ENCODE data around the gene PRPF19. TPM values are rescaled to one million over a fixed set of nuclear protein-coding genes. Genes with fewer than 3 reads are reported as not detected.
A peak's percentile ranks its signal among the peaks of the same experiment; 100 is the strongest.

Gene PRPF19
- total RNA-seq, 2 donors from 2014 or later, result 42.0 to 52.2 TPM

- Histone ChIP-seq H3K4me3 (no peak overlapping the region), H3K27ac (no peak overlapping the region), H3K27me3 (replicated peaks; ENCODE audit: insufficient read depth) (no peaks in the 10 kb centered on the region), H3K9me3 (no peaks in the 10 kb centered on the region), H3K36me3 (peaks cover 20% of the 10 kb centered on the region), H3K4me1 (ENCODE audit: control insufficient read depth in 1 of 2, low read depth in 2 of 2) (peaks cover 9 to 20% of the 10 kb centered on the region in 2 donors)
- DNase-seq (ENCODE audit: low spot score) (no peak), ATAC-seq (ENCODE audit: insufficient number of reproducible peaks, low FRiP score, low read depth) (no peak)
- TF ChIP-seq, protein P1, sequence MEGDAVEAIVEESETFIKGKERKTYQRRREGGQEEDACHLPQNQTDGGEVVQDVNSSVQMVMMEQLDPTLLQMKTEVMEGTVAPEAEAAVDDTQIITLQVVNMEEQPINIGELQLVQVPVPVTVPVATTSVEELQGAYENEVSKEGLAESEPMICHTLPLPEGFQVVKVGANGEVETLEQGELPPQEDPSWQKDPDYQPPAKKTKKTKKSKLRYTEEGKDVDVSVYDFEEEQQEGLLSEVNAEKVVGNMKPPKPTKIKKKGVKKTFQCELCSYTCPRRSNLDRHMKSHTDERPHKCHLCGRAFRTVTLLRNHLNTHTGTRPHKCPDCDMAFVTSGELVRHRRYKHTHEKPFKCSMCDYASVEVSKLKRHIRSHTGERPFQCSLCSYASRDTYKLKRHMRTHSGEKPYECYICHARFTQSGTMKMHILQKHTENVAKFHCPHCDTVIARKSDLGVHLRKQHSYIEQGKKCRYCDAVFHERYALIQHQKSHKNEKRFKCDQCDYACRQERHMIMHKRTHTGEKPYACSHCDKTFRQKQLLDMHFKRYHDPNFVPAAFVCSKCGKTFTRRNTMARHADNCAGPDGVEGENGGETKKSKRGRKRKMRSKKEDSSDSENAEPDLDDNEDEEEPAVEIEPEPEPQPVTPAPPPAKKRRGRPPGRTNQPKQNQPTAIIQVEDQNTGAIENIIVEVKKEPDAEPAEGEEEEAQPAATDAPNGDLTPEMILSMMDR (IDR thresholded peaks at IDR 0.05), result no peak
These were observed 19.5 kb upstream of the PRPF19 start for GRCh38 chr11:60925868-60926267.

- Histone ChIP-seq H3K9me3 (no peaks in the 10 kb centered on the region), H3K4me1 (ENCODE audit: control insufficient read depth in 1 of 2, low read depth in 2 of 2) (peaks cover 9 to 20% of the 10 kb centered on the region in 2 donors), H3K27ac (no peak overlapping the region), H3K4me3 (peak overlapping the region; percentile 80), H3K27me3 (replicated peaks; ENCODE audit: insufficient read depth) (no peaks in the 10 kb centered on the region), H3K36me3 (peaks cover 27% of the 10 kb centered on the region)
- ATAC-seq (ENCODE audit: insufficient number of reproducible peaks, low FRiP score, low read depth), result no peak
- TF ChIP-seq, protein P1 (IDR thresholded peaks at IDR 0.05), result no peak
- no peak for DNase-seq (ENCODE audit: low spot score)
These were observed 18.8 kb upstream of the PRPF19 start for GRCh38 chr11:60924906-60925853.

- H3K36me3 ChIP-seq, result peaks cover 30% of the 10 kb centered on the region
- no peak within 1 kb of the TSS for H3K27ac ChIP-seq
- DNase-seq (ENCODE audit: low spot score) (no peak), ATAC-seq (ENCODE audit: insufficient number of reproducible peaks, low FRiP score, low read depth) (no peak)
- peak within 1 kb of the TSS; percentile 80 for H3K4me3 ChIP-seq
- no peaks in the 10 kb centered on the region for H3K9me3 ChIP-seq
- TF ChIP-seq, protein P1 (IDR thresholded peaks at IDR 0.05), result no peak
- peaks cover 9 to 20% of the 10 kb centered on the region in 2 donors for H3K4me1 ChIP-seq (ENCODE audit: control insufficient read depth in 1 of 2, low read depth in 2 of 2)
- no peaks in the 10 kb centered on the region for H3K27me3 ChIP-seq (replicated peaks; ENCODE audit: insufficient read depth)
These were observed 17.9 kb upstream of the PRPF19 start, which contains the start of gene TMEM132A for GRCh38 chr11:60924110-60924905. TMEM132A (plus strand) TSS chr11:60924460; CDS start chr11:60924634, 174 bp downstream.

GRCh38 chr11:60923800-60924109 is 17.4 kb upstream of the PRPF19 start:
- peaks cover 9 to 26% of the 10 kb centered on the region in 2 donors for H3K4me1 ChIP-seq (ENCODE audit: control insufficient read depth in 1 of 2, low read depth in 2 of 2)
- H3K27me3 ChIP-seq (replicated peaks; ENCODE audit: insufficient read depth), result no peaks in the 10 kb centered on the region
- no peak overlapping the region for H3K27ac ChIP-seq
- H3K4me3 ChIP-seq, result peak overlapping the region; percentile 80
- DNase-seq (ENCODE audit: low spot score) (no peak), ATAC-seq (ENCODE audit: insufficient number of reproducible peaks, low FRiP score, low read depth) (no peak)
- H3K36me3 ChIP-seq, result peaks cover 30% of the 10 kb centered on the region
- no peaks in the 10 kb centered on the region for H3K9me3 ChIP-seq
- TF ChIP-seq, protein P1 (IDR thresholded peaks at IDR 0.05), result no peak

DNA sequence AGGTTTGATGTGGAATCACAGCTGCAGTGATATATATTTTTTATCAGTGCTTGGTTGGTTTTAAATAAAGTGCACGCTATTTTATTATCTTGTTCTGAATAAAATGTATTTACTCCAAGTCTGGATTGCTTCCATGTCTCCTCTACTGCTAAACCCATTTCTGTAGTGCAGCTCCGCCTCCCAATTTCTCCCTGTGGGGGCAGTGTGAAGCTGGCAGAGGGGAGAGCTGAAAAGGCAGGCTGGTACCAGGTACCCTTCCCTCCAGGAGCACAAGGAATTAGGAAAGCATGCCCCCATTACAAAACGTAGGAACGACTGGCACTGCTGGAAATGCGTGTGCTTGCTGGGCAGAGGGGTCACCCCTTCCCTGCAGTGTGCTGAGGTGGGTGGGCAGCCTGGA is 16.9 kb upstream of the PRPF19 start:
- no peak for DNase-seq (ENCODE audit: low spot score)
- Histone ChIP-seq H3K9me3 (no peaks in the 10 kb centered on the region), H3K36me3 (peaks cover 30% of the 10 kb centered on the region), H3K4me3 (no peak overlapping the region), H3K27ac (no peak overlapping the region), H3K4me1 (ENCODE audit: control insufficient read depth in 1 of 2, low read depth in 2 of 2) (peaks cover 9 to 30% of the 10 kb centered on the region in 2 donors), H3K27me3 (replicated peaks; ENCODE audit: insufficient read depth) (no peaks in the 10 kb centered on the region)
- TF ChIP-seq, protein P1 (IDR thresholded peaks at IDR 0.05), result no peak
- no peak for ATAC-seq (ENCODE audit: insufficient number of reproducible peaks, low FRiP score, low read depth)

Data from thoracic aorta (tissue), 2 donors.